Kidney epithelial cell (primary cell): Measurements from ENCODE around the gene PARM1. TPM values are rescaled to one million over a fixed set of nuclear protein-coding genes. Genes with fewer than 3 reads are reported as not detected.

Source experiments
- DNase-seq: peaks from one replicate; pipeline ENCODE4 v3.0.0-alpha.2; 2010; ENCODE audit warnings: low read depth
- H3K27me3 ChIP-seq: 2 replicates; pipeline ENCODE4 v1.6.0; 2011; ENCODE audit warnings: low read length; ENCODE audit not compliant: control insufficient read depth, insufficient read depth
- H3K36me3 ChIP-seq: 2 replicates; pipeline ENCODE4 v1.5.1; 2011; ENCODE audit warnings: low read length; ENCODE audit not compliant: control insufficient read depth, insufficient read depth
- H3K4me3 ChIP-seq: 2 replicates; pipeline ENCODE4 v1.5.1; 2011; ENCODE audit warnings: low read depth, mild to moderate bottlenecking, control low read depth, low read length
- total RNA-seq: library from RNA; depleted of rRNA; stranded (reverse); fragments of >200 nt; gene quantifications from 2 replicates; pipeline ENCODE4 v1.2.3, GENCODE V29; 2015
- TF ChIP-seq, protein P1 (sequence below): IDR thresholded peaks from 2 replicates; pipeline ENCODE4 v1.5.1; 2011; ENCODE audit warnings: mild to moderate bottlenecking, moderate library complexity, low read length, control low read depth, inconsistent platforms; ENCODE audit not compliant: insufficient read depth, poor library complexity, severe bottlenecking

PARM1 gene
- total RNA-seq, 1 donor from 2014 or later, result 3.0 TPM

DNA sequence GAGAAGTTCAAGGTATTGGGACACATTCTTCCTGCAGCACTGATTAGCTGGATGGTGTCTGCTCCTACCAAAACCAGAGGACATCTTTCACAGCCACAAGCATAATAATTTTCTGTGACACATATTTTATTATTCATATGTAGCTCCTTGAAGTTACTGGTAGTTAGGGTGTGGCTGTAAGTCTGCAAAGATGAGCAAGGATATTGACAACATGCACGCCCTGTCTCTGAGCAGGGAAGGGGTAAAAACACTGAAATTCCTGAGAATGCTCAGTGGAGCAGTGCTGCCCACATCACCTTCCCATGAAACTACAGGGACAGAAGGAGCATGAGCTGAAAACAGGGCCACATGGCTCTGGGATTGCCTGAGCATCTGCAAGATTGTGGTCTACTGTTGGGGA, 38.9 kb downstream of the PARM1 start:
- DNase-seq, result no peak
- Histone ChIP-seq H3K27me3 (no peaks in the 10 kb centered on the region), H3K4me3 (no peak overlapping the region), H3K36me3 (no peaks in the 10 kb centered on the region)
- TF ChIP-seq, protein P1, sequence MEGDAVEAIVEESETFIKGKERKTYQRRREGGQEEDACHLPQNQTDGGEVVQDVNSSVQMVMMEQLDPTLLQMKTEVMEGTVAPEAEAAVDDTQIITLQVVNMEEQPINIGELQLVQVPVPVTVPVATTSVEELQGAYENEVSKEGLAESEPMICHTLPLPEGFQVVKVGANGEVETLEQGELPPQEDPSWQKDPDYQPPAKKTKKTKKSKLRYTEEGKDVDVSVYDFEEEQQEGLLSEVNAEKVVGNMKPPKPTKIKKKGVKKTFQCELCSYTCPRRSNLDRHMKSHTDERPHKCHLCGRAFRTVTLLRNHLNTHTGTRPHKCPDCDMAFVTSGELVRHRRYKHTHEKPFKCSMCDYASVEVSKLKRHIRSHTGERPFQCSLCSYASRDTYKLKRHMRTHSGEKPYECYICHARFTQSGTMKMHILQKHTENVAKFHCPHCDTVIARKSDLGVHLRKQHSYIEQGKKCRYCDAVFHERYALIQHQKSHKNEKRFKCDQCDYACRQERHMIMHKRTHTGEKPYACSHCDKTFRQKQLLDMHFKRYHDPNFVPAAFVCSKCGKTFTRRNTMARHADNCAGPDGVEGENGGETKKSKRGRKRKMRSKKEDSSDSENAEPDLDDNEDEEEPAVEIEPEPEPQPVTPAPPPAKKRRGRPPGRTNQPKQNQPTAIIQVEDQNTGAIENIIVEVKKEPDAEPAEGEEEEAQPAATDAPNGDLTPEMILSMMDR, result no peak

DNA sequence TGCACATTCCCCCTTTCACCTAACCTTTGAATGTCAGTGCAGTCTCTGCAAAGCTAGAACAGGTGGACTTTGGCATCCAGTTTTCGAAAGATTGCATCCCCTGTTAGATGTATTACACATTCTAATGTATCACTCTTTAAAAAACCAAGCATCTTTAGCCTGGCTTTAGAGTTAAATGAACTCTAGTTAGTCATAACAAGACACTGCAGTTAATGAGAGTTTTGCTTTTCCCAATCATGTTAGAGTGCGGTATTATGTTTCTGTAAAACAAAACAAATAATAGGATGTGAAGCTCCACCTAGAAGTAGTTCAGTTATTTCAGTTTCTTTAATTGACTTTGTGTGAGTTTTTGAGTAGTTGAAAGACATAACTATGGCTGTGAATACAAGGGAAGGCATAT, 42.2 kb downstream of the PARM1 start:
- TF ChIP-seq, protein P1, result no peak
- no peak overlapping the region for H3K4me3 ChIP-seq
- H3K36me3 ChIP-seq, result no peaks in the 10 kb centered on the region
- no peak for DNase-seq
- no peaks in the 10 kb centered on the region for H3K27me3 ChIP-seq

DNA sequence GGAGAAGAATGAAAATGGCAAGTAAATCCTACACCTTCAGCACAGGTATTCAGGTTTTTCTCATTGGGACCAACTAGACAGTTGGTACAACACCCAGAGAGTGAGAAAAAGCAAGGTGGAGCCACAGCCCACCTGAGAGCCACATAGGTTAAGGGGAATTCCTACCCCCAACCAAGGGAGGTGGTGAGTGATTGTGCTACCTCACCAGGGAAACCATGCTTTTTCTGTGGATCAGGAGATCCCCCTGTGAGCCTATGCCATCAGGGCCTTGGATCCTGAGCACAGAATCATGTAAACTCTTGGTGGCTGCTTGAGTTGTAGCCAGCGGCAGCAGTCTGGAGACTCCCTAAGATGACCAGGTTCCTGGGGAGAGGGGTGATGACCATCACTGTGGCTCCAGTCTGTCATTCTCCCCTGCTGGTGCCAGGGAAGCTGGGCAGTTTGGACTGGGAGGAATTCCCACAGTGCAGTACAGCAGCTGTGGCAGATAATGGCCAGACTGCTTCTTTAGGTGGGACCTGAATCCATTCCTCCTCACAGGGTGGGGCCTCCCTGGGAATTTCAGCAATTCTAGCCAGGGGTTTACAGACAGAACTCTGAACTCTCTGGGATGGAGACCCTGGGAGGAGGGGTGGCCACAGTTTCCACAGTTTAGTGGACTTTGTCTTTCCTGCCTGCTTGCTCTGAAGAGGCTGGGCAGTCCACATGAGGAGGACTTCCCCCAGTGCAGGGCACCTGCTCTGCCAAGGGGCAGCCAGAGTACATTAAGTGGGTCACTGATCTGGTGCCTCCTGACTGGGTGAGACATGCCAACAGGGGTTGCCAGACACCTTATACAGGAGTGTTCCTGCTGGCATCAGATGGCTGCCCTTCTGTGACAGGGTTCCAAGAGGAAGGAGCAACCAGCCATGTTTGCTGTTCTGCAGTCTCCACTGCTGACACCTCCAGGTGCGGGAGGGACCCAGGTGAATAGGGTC, 43.2 kb downstream of the PARM1 start:
- no peak for DNase-seq
- no peak overlapping the region for H3K4me3 ChIP-seq
- TF ChIP-seq, protein P1, result no peak
- H3K27me3 ChIP-seq, result no peaks in the 10 kb centered on the region
- H3K36me3 ChIP-seq, result no peaks in the 10 kb centered on the region

GRCh38 chr4:74982546-74983252, 49.8 kb downstream of the PARM1 start:
- TF ChIP-seq, protein P1, result no peak
- no peak for DNase-seq
- Histone ChIP-seq H3K36me3 (no peaks in the 10 kb centered on the region), H3K4me3 (no peak overlapping the region), H3K27me3 (no peaks in the 10 kb centered on the region)

DNA sequence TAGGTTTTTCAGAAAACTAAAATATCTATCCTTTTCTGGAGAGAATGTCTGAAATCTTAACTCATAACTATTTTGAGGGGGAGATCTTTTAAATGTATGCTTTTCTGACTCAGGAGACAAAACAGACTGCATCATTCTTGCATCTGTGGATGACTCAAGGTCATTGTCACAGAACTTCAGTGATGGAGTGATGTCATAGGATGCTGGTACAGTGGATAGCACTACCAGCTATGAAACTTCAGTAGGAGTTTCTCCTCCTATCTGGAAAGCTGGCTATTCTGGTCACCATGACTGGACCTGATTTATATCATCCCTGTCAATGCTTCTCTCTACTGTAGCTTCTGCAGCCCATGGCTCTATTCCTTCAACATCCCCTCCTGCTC, 50.3 kb downstream of the PARM1 start:
- Histone ChIP-seq H3K27me3 (no peaks in the 10 kb centered on the region), H3K4me3 (no peak overlapping the region), H3K36me3 (no peaks in the 10 kb centered on the region)
- TF ChIP-seq, protein P1, result no peak
- no peak for DNase-seq
